ENCODE data around the gene ZDHHC11B.
A peak's percentile ranks its signal among the peaks of the same experiment; 100 is the strongest.
"Not testable (repeated sequence)": the region's sequence is repeated elsewhere in the genome, so short reads cannot be mapped to it uniquely, and the experiment has no call there.

The ZDHHC11B gene, protein sequence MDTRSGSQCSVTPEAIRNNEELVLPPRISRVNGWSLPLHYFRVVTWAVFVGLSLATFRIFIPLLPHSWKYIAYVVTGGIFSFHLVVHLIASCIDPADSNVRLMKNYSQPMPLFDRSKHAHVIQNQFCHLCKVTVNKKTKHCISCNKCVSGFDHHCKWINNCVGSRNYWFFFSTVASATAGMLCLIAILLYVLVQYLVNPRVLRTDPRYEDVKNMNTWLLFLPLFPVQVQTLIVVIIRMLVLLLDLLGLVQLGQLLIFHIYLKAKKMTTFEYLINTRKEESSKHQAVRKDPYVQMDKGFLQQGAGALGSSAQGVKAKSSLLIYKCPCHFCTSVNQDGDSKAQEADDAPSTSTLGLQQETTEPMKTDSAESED

GRCh38 chr5:784428-785177 is at the start of gene ZDHHC11B:
Gene ZDHHC11B, minus strand, starts transcription at chr5:784729. Its CDS starts 17,810 bp downstream, at chr5:766919.
- peak; percentile 83 to 92 (median 86) for DNase-seq

DNA sequence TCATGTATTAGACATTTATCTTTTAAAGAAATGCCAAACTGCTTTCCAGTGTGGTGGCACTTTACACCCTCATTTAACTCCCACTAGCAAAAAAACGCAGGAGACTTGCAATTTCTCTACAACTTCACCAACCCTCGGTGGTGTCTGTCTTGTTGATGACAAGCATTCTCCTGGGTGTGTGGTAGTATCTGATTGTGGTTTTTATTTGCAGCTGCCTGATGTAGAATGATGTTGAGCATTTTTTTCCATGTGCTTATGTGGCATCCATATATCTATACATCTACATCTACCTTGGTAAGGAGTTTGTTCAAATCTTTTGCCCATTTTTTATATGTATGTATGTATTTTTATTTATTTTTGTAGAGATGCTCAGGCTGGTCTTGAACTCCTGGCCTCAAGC is 49.5 kb upstream of the ZDHHC11B start:
- not testable (repeated sequence) for DNase-seq

DNA sequence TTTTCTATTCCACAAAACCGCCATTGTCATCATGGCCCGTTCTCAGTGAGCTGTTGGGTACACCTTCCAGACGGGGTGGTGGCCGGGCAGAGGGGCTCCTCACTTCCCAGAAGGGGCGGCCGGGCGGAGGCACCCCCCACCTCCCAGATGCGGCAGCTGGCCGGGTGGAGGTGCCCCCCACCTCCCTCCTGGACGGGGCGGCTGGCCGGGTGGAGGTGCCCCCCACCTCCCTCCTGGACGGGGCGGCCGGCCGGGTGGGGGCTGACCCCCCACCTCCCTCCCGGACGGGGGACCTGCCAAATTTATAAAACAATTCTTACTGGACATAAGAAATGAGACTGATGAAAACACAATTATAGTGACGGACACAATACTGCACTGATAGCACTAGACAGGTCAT is 43.7 kb upstream of the ZDHHC11B start:
- not testable (repeated sequence) for DNase-seq

- DNase-seq = peak in 1 of 3 experiments; percentile 36
These were observed 41.0 kb upstream of the ZDHHC11B start for GRCh38 chr5:825544-825943.

GRCh38 chr5:821504-821903 is 37.0 kb upstream of the ZDHHC11B start:
- peak in 1 of 3 experiments; percentile 32 for DNase-seq

DNA sequence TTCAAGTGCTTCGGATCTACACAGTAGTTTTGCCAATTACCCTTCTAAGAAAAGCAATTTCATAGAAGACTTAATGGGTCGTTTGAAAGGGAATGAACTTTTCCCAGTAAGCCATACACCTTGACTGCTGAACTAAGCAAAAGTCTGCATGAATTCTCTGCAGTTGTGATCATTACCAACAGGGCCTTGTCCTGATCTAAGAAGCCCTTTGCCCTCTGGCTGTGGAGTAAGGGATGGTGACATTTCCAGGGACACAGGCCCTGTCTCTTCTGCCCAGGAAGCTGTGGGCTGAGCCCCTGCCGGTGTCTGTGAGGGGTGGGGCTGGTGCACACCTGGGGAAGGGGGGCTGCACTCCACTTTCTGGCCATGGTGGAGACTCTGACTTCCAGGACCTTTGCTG is 35.7 kb upstream of the ZDHHC11B start:
- DNase-seq = no peak

- DNase-seq = no peak
These were observed 34.5 kb upstream of the ZDHHC11B start for GRCh38 chr5:819078-819477.

- no peak for DNase-seq
These were observed 31.6 kb upstream of the ZDHHC11B start for GRCh38 chr5:816176-816575.

- no peak for DNase-seq
These were observed 30.9 kb upstream of the ZDHHC11B start for GRCh38 chr5:815449-815848.

- not testable (repeated sequence) for DNase-seq
These were observed 29.0 kb upstream of the ZDHHC11B start for GRCh38 chr5:813575-813974.

GRCh38 chr5:811384-811783 is 26.9 kb upstream of the ZDHHC11B start:
- not testable (repeated sequence) for DNase-seq

GRCh38 chr5:807719-808514 is 23.4 kb upstream of the ZDHHC11B start:
- DNase-seq = not testable (repeated sequence)

DNA sequence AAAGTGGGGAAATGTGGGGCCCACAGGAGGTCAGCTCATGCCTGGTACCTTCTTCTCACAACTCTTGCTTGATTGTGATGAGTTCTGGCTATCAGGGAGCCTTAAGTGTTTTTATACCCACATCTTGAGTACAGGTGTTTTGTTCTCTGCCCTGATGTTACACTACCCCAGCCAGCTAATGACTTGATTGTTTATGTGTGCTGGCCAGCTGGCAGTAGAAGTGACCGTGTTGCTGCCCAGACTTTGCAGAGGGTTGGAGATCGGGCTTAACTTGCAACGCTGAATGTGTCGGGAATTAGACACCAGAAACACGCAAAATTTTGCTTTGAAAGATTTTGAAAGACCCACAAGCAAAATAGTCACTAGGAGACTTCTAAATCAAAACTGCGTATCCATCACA is 16.9 kb upstream of the ZDHHC11B start:
- no peak for DNase-seq

GRCh38 chr5:801055-801454 is 16.5 kb upstream of the ZDHHC11B start:
- DNase-seq = not testable (repeated sequence)

GRCh38 chr5:798505-799138 is 14.1 kb upstream of the ZDHHC11B start:
- not testable (repeated sequence) for DNase-seq

DNA sequence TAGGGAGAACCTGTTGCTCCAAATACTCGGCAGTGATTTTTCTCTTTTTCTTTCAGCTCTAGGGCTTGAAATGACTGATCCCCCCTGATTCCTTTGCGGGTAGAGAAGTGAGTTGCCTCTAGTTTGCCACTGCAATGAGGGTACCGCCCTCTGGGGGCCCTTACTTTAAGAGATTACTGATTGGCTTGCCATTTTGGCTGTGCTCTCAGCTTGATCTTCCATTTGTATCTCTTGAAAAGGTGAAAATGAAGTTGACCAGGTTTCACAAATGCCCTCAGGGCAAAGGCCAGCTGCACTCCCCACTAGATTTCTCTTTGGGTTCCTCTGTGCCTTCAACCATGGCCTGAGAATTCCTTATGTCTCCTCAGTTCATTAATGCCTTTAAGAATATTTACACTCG is 13.5 kb upstream of the ZDHHC11B start:
- not testable (repeated sequence) for DNase-seq

- not testable (repeated sequence) for DNase-seq
These were observed 11.3 kb upstream of the ZDHHC11B start for GRCh38 chr5:795873-796272.

DNA sequence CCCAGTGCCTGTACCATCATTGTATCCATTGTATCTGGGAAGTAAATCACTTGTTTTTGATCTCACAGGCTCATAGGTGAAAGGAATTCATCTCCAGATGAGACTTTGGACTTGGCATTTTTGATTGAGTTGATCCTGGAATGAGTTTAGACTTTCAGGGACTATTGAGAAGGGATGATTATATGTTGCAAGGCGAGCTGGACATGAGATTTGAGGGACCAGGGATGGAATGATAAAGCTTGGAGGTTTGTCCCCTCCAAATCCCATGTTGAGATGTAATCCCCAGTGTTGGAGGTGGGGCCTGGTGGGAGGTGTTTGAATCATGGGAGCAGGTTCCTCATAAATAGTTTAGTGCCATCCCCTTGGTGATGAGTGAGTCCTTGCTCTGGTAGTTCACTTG is 10.4 kb upstream of the ZDHHC11B start:
- DNase-seq = not testable (repeated sequence)

GRCh38 chr5:788703-789102 is 4.2 kb upstream of the ZDHHC11B start:
- DNase-seq = not testable (repeated sequence)

- DNase-seq = not testable (repeated sequence)
These were observed 3.3 kb upstream of the ZDHHC11B start for GRCh38 chr5:787857-788233.

DNA sequence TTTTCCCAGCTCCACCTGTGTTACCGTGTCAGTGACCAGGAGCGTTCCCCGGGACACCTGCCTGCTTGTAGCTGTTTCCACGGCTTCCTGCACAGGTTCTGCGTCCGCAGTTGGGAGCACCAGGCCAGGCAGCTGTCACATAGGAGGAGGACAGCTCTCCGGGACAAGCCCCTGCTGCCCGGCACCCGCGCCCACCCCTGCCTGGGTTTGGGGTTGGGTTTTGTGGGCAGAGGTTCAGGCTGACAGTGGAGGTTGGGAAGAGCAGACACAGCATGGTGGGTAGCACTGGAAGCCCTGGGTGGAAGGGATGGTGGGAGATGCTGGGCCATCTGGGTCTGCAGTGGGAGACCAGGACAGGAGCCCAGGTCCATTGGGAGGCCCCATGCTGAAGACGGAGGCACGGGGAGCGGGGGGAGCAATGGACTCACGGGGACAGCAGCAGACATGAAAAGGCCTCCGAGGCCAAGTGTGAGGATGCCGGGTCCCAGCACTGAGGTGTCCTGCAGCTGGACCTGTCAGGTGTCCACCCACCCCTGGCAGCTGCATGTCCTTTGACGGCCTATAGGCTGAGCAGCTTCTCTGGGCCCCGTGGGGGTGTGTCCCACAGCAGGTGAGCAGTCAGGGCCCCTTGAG is 2.8 kb upstream of the ZDHHC11B start:
- DNase-seq = not testable (repeated sequence)

DNA sequence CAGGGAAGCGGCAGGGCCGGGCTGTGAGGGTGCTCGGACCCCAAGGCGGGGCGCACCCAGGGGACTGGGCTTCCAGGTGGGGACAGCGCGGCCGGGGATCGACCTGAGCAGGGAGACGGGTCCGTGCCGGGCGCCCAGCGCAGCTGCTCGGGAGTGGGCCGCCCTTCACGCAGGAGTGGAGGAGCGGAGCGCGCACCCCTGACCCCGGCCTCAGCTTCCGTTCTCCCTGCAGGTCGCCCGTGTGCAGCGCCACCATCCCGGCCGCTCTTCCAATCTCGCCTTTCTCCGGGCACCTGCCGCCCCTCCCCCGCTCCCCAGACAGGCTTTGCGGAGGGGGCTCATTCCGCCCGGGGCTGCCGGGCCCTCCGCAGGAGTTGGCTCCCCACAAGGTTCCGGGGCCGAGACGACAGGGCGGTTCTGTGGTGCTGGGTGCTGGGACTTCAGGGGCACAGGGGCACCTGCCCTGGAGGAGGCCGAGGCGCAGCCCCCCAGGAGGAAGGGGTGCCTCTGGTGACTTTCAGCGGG is 714 bp upstream of the ZDHHC11B start:
- peak; percentile 12 to 70 (median 39) for DNase-seq

Data from NCI-H1417 (cell line).